C4-2B (cell line): ENCODE data around the gene GLRX.

Experiments used
- CTCF ChIP-seq: fragments of 450-650 bp; conservative IDR thresholded peaks from 2 replicates; pipeline ENCODE4 v1.5.1; 2017; ENCODE audit warnings: mild to moderate bottlenecking
- ZFX ChIP-seq: fragments of 450-650 bp; IDR thresholded peaks from 2 replicates; pipeline ENCODE4 v1.6.1; 2017

- TF ChIP-seq CTCF (no peak), ZFX (no peak)
Measured at GRCh38 chr5:95768731-95769130, 53.8 kb downstream of the GLRX start.
